ENCODE results near the gene IFT25. TPM values are rescaled to one million over a fixed set of nuclear protein-coding genes. Genes with fewer than 3 reads are reported as not detected.
A peak's percentile ranks its signal among the peaks of the same experiment; 100 is the strongest.

Gene IFT25
- total and polyA plus RNA-seq, 2 of the 13 experiments (the other 11 are each of a cell fraction or from before 2014, with no cell fraction given) = 19.7 to 48.0 TPM

- TF ChIP-seq, protein P1, sequence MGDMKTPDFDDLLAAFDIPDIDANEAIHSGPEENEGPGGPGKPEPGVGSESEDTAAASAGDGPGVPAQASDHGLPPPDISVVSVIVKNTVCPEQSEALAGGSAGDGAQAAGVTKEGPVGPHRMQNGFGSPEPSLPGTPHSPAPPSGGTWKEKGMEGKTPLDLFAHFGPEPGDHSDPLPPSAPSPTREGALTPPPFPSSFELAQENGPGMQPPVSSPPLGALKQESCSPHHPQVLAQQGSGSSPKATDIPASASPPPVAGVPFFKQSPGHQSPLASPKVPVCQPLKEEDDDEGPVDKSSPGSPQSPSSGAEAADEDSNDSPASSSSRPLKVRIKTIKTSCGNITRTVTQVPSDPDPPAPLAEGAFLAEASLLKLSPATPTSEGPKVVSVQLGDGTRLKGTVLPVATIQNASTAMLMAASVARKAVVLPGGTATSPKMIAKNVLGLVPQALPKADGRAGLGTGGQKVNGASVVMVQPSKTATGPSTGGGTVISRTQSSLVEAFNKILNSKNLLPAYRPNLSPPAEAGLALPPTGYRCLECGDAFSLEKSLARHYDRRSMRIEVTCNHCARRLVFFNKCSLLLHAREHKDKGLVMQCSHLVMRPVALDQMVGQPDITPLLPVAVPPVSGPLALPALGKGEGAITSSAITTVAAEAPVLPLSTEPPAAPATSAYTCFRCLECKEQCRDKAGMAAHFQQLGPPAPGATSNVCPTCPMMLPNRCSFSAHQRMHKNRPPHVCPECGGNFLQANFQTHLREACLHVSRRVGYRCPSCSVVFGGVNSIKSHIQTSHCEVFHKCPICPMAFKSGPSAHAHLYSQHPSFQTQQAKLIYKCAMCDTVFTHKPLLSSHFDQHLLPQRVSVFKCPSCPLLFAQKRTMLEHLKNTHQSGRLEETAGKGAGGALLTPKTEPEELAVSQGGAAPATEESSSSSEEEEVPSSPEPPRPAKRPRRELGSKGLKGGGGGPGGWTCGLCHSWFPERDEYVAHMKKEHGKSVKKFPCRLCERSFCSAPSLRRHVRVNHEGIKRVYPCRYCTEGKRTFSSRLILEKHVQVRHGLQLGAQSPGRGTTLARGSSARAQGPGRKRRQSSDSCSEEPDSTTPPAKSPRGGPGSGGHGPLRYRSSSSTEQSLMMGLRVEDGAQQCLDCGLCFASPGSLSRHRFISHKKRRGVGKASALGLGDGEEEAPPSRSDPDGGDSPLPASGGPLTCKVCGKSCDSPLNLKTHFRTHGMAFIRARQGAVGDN (CRISPR knock-in tag; IDR thresholded peaks at IDR 0.05) = peak; percentile 94
- TF ChIP-seq GFI1 (CRISPR knock-in tag; IDR thresholded peaks at IDR 0.05; ENCODE audit: borderline replicate concordance) (peak; percentile 52; the same call in 1 of the 2 replicates), TMF1 (CRISPR knock-in tag; IDR thresholded peaks at IDR 0.05; ENCODE audit: low read depth) (0 out of 2 replicates have a peak, but pooled peaks have one; percentile 34), HDAC2 (CRISPR knock-in tag; IDR thresholded peaks at IDR 0.05) (peak; percentile 28; the same call in 1 of the 2 replicates), SAP130 (CRISPR knock-in tag; IDR thresholded peaks at IDR 0.05; ENCODE audit: low read depth) (peak; percentile 73), ZNF367 (CRISPR knock-in tag; IDR thresholded peaks at IDR 0.05; ENCODE audit: borderline replicate concordance) (no peak), KAT8 (CRISPR knock-in tag; IDR thresholded peaks at IDR 0.05) (peak; percentile 81), ARID4A (CRISPR knock-in tag; IDR thresholded peaks at IDR 0.05; ENCODE audit: borderline replicate concordance) (peak; percentile 43; the same call in 1 of the 2 replicates), ETV5 (CRISPR knock-in tag; IDR thresholded peaks at IDR 0.05; ENCODE audit: borderline replicate concordance) (peak; percentile 80; the same call in 1 of the 2 replicates), ZBTB7B (CRISPR knock-in tag; IDR thresholded peaks at IDR 0.05) (peak; percentile 27; the same call in 1 of the 2 replicates), PHF8 (CRISPR knock-in tag; IDR thresholded peaks at IDR 0.05) (peak; percentile 29; the same call in 1 of the 2 replicates), ISL2 (CRISPR knock-in tag; IDR thresholded peaks at IDR 0.05) (0 out of 2 replicates have a peak, but pooled peaks have one; percentile 43), GZF1 (CRISPR knock-in tag; IDR thresholded peaks at IDR 0.05) (no peak), MYC (CRISPR knock-in tag; IDR thresholded peaks at IDR 0.05; ENCODE audit: borderline replicate concordance) (peak; percentile 24; the same call in 1 of the 2 replicates), ZNF430 (CRISPR knock-in tag; IDR thresholded peaks at IDR 0.05) (0 out of 2 replicates have a peak, but pooled peaks have one; percentile 42), TFAP4 (IDR thresholded peaks at IDR 0.05; ENCODE audit: borderline replicate concordance, low read depth) (peak; percentile 54; the same call in 1 of the 2 replicates), GABPA (IDR thresholded peaks at IDR 0.05; ENCODE audit: low read depth, low read length) (0 out of 2 replicates have a peak, but pooled peaks have one; percentile 27), GABPA (CRISPR knock-in tag; IDR thresholded peaks at IDR 0.05; ENCODE audit: low read depth) (peak; percentile 47; the same call in 1 of the 2 replicates)
- TF ChIP-seq, protein P2, sequence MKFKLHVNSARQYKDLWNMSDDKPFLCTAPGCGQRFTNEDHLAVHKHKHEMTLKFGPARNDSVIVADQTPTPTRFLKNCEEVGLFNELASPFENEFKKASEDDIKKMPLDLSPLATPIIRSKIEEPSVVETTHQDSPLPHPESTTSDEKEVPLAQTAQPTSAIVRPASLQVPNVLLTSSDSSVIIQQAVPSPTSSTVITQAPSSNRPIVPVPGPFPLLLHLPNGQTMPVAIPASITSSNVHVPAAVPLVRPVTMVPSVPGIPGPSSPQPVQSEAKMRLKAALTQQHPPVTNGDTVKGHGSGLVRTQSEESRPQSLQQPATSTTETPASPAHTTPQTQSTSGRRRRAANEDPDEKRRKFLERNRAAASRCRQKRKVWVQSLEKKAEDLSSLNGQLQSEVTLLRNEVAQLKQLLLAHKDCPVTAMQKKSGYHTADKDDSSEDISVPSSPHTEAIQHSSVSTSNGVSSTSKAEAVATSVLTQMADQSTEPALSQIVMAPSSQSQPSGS (CRISPR knock-in tag; IDR thresholded peaks at IDR 0.05) = 0 out of 2 replicates have a peak, but pooled peaks have one; percentile 23
Measured at GRCh38 chr1:53982034-53982762, 36.7 kb upstream of the IFT25 start (continued).

Measured in HepG2 (cell line).